ENCODE measurements around the gene XXYLT1.

- TF ChIP-seq CTCF (IDR thresholded peaks at IDR 0.05) (no peak), POLR2A (IDR thresholded peaks at IDR 0.05) (no peak)
Observed at GRCh38 chr3:195160908-195161434, 110.0 kb downstream of the XXYLT1 start.

All from adrenal gland (tissue), 5 donors.